ENCODE results near the gene POLRMT.

The POLRMT gene

GRCh38 chr19:597406-598315, 35.7 kb downstream of the POLRMT start:
- Mint-ChIP-seq H3K27me3 (peaks cover 46% of the 10 kb centered on the region), H3K27ac (no peak overlapping the region), H3K4me3 (no peak overlapping the region), H3K36me3 (ENCODE audit: low read depth) (no peaks in the 10 kb centered on the region), H3K4me1 (ENCODE audit: low read depth) (peaks cover 6% of the 10 kb centered on the region), H3K9me3 (no peaks in the 10 kb centered on the region)
- intact Hi-C loops (cut with micrococcal nuclease): no loop called here

DNA sequence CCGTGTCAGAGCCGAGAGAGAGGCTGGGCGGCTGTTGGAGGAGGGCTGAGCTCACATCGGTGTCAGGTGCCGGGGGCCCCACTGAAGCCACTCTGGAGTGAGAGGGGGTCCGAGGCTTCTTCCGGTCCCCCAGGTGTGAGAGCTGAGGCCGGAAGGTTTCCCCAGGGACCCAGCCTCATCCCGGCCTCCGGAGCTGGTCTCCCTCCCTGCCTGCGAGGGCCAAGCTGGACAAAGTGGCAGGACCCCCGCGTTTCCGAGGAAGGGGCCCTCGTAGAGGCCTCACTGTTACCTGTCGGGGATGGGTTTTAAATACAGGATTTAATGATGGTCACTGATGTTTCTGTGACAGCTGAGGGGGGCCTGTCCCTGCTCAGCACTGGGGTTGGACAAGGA, 37.1 kb downstream of the POLRMT start:
- Mint-ChIP-seq H3K27ac (no peak overlapping the region), H3K4me1 (ENCODE audit: low read depth) (no peaks in the 10 kb centered on the region), H3K9me3 (no peaks in the 10 kb centered on the region), H3K27me3 (peaks cover 58% of the 10 kb centered on the region), H3K36me3 (ENCODE audit: low read depth) (no peaks in the 10 kb centered on the region), H3K4me3 (no peak overlapping the region)
- intact Hi-C loops (cut with micrococcal nuclease): no loop called here

DNA sequence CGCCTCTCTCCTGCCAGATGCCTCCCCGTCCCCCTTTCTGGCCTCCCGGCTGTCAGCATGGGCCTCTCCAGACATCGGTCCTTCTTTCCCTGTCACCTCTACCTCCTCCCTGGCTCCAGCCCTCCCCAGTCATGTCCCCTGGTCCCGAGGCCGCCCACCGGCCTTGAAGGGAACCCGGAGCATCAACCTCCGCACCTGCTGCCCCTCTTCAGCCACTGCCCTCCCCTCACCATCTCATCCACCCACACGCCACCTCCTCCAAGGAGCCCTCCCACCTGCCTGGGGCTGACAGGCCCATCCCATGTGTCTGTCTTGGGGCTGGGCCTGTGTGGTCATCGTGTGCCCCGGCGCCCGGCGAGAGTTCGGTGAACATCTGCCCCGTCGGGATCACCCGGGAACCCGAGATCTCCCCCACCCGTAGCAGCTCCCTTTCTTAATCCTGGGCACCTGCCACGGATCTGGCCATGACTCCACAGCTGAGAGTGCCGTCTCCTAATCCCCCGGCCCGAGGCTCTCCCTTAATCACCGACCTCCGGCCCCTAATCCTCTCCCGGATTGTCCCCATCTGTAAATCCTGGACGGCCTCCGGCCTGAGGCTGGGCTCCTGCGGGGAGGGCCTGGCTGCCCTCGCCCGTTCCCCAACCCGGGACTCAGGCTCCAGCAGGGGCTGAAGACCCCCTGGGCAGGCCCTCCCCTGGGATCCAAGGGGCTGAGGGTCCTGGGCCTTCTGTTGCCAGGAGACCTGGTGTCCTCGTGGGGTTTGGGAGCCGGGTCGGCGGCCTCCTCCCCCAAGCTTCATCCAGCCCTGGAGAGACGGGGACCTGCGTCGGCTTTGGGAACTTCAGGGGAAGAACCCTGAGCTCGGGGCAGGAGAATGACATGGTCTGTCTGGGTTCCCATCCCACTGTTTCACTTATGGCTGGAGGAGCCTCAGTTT, 37.7 kb downstream of the POLRMT start:
- Mint-ChIP-seq H3K27ac (no peak overlapping the region), H3K27me3 (peaks cover 64% of the 10 kb centered on the region), H3K4me3 (no peak overlapping the region), H3K36me3 (ENCODE audit: low read depth) (no peaks in the 10 kb centered on the region), H3K4me1 (ENCODE audit: low read depth) (no peaks in the 10 kb centered on the region), H3K9me3 (no peaks in the 10 kb centered on the region)
- intact Hi-C loops (cut with micrococcal nuclease): no loop called here

DNA sequence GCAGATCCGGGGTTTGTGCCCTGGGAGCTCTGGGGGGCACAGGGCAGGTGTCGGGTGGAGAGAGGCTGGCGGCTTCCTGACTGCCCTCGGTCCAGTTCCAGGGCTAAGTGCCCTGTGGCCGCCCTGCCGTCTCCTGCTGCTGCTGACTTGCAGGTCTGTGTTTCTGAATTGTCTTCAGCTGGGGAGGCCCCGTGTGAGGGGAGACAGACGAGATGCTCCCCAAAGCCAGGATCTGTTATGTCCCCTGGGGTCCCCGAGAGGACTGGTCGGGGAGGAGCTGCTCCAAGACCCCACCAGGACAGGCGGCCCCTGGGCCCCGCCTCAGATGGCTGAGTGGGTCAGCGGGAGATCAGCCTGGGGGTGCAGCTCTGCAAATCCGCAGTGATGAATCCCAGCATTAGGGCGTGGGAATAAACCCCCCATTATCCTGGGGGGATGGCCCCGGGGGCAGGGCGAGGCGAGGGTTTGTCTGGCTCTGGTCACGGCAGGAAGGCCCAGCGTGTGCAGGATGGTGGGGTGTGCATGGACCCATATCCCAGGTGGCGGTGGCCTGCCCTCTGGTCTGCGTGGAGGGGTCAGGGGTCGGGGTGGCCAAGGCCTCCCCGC, 39.0 kb downstream of the POLRMT start:
- Mint-ChIP-seq H3K27ac (no peak overlapping the region), H3K4me1 (ENCODE audit: low read depth) (no peaks in the 10 kb centered on the region), H3K9me3 (no peaks in the 10 kb centered on the region), H3K36me3 (ENCODE audit: low read depth) (no peaks in the 10 kb centered on the region), H3K27me3 (peaks cover 64% of the 10 kb centered on the region), H3K4me3 (no peak overlapping the region)
- intact Hi-C loops (cut with micrococcal nuclease): no loop called here

GRCh38 chr19:593505-593904, 39.8 kb downstream of the POLRMT start:
- H3K9me3 Mint-ChIP-seq: no peaks in the 10 kb centered on the region
- no peak overlapping the region for H3K27ac Mint-ChIP-seq
- no peak overlapping the region for H3K4me3 Mint-ChIP-seq
- H3K27me3 Mint-ChIP-seq: peaks cover 69% of the 10 kb centered on the region
- intact Hi-C loops (cut with micrococcal nuclease): no loop called here
- H3K4me1 Mint-ChIP-seq (ENCODE audit: low read depth): peaks cover under 1% of the 10 kb centered on the region
- H3K36me3 Mint-ChIP-seq (ENCODE audit: low read depth): no peaks in the 10 kb centered on the region

DNA sequence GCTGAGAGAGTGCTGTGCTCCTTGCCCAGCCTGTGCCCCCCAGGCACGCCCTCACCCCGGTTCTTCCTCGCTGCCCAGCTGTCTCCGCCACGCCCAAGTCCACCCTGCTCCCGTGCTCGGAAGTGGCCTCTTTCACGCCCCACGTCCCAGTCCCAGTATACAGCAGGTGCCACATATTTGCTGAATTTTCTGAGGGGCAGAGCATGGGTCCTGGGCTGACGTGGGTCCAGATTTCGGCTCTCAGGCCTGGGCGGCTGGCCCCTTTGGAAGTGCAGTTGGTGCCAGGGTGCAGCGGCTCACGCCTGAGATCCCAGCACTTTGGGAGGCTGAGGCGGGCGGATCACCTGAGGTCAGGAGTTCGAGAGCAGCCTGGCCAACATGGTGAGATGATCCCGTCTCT, 40.3 kb downstream of the POLRMT start:
- no peak overlapping the region for H3K27ac Mint-ChIP-seq
- H3K9me3 Mint-ChIP-seq: no peaks in the 10 kb centered on the region
- intact Hi-C loops (cut with micrococcal nuclease): no loop called here
- no peaks in the 10 kb centered on the region for H3K36me3 Mint-ChIP-seq (ENCODE audit: low read depth)
- peaks cover 73% of the 10 kb centered on the region for H3K27me3 Mint-ChIP-seq
- H3K4me1 Mint-ChIP-seq (ENCODE audit: low read depth): peaks cover 5% of the 10 kb centered on the region
- H3K4me3 Mint-ChIP-seq: no peak overlapping the region

DNA sequence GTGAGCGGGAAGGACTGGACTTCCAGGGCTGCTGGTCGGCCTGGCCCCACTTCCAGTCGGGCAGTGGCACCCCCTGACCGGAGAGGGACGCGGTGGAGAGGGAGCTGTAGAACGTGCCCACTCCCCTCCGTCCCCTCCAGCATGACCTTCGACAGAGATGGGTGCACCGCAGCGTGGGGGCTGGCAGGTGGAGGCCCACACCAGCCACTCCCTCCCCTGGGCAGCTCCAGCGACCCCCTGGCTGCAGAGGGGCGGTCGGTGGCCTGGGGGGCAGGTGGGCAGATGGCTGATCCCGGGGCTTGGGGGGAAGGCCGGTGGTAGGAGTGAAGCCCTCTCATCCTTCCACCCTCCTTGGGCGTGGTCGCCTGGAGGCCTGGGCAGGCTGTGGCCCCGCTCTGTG, 41.2 kb downstream of the POLRMT start:
- no peaks in the 10 kb centered on the region for H3K9me3 Mint-ChIP-seq

DNA sequence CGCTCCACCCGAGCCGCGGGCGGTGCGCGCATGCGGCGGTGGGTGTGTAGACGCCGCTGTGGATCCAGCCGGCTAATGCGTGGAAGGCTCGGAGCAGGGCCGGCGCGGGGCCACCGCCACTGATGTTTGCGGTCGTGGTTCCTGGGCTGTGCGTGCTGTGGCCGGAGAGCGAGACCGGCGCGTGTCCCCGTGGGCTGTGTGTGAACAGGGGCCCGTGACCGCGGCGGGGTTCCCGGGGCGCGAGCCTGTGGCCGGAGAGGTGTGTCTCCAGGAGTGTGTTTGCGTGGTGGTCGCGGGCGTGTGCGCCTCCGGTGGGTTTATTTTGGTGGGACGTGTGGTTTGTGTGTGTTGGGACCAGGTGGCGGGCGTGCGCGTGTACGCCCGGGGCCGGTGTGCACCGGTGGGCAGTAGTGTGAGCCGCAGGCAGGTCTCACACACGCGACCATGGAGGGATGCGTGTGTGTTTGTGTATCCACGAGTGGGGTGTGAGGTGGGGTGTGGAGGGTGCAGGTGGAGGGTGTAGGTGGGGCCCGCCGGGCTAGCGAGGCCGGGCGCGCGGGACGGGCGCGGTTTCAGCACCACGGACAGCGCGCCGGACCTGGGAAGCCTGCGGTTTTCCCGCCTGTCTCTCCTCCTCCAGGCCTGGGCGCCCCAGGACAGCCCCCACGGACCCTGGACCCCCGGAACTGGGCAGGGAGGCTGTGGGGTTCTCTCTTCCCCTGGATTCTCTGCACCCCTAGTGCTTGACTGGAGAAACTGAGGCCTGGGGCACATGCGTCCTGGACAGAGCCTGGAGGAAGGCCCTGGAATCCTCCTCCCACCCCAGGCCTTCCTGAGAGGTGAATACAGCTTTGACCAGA, 42.0 kb downstream of the POLRMT start:
- intact Hi-C loops (cut with micrococcal nuclease): no loop called here
- Mint-ChIP-seq H3K27me3 (peaks cover 87% of the 10 kb centered on the region), H3K4me1 (ENCODE audit: low read depth) (peaks cover 6% of the 10 kb centered on the region), H3K36me3 (ENCODE audit: low read depth) (no peaks in the 10 kb centered on the region), H3K27ac (no peak overlapping the region), H3K9me3 (no peaks in the 10 kb centered on the region), H3K4me3 (no peak overlapping the region)

More for the DNA sequence above, 41.2 kb downstream of the POLRMT start:
- no peak overlapping the region for H3K4me3 Mint-ChIP-seq
- peaks cover 6% of the 10 kb centered on the region for H3K4me1 Mint-ChIP-seq (ENCODE audit: low read depth)
- no peak overlapping the region for H3K27ac Mint-ChIP-seq
- intact Hi-C loops (cut with micrococcal nuclease): no loop called here
- H3K36me3 Mint-ChIP-seq (ENCODE audit: low read depth): no peaks in the 10 kb centered on the region
- peaks cover 82% of the 10 kb centered on the region for H3K27me3 Mint-ChIP-seq

DNA sequence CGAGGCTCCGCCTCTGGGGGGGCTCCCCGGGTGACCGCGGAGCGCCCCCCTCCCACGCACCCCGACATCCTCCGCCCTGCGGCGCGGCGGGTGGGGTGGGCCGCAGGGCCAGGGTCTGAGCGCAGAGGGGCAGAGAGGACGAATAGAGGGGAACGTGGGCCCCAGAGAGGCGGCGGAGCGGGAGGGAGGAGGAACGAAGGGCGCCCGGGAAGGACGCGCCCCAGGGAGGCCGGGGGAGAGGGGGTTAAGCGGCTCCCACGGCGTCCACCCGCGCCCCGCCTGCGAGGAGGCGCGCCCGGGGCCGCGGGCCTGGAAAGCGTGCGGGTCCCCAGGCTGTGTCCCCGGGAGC, 42.6 kb downstream of the POLRMT start:
- H3K27ac Mint-ChIP-seq: no peak overlapping the region
- H3K27me3 Mint-ChIP-seq: peaks cover 89% of the 10 kb centered on the region
- peaks cover 6% of the 10 kb centered on the region for H3K4me1 Mint-ChIP-seq (ENCODE audit: low read depth)
- intact Hi-C loops (cut with micrococcal nuclease): no loop called here
- H3K36me3 Mint-ChIP-seq (ENCODE audit: low read depth): no peaks in the 10 kb centered on the region
- H3K9me3 Mint-ChIP-seq: no peaks in the 10 kb centered on the region
- H3K4me3 Mint-ChIP-seq: no peak overlapping the region

DNA sequence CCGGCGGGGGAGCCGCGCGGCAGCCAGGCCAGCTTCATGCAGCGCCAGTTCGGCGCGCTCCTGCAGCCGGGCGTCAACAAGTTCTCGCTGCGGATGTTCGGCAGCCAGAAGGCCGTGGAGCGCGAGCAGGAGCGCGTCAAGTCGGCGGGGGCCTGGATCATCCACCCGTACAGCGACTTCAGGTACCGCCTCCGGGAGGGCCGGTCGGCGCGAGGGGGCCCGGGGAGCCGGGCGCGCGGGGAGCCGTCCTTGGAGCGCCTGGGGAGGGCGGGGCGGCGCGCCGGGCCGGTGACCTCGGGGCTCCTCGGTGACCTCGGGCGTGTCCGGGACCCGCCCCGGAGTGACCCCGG, 43.0 kb downstream of the POLRMT start:
- Mint-ChIP-seq H3K9me3 (no peaks in the 10 kb centered on the region), H3K4me1 (ENCODE audit: low read depth) (peaks cover 6% of the 10 kb centered on the region), H3K27me3 (peaks cover 87% of the 10 kb centered on the region), H3K4me3 (peak overlapping the region; percentile 39), H3K27ac (no peak overlapping the region), H3K36me3 (ENCODE audit: low read depth) (no peaks in the 10 kb centered on the region)
- intact Hi-C loops (cut with micrococcal nuclease): no loop called here

DNA sequence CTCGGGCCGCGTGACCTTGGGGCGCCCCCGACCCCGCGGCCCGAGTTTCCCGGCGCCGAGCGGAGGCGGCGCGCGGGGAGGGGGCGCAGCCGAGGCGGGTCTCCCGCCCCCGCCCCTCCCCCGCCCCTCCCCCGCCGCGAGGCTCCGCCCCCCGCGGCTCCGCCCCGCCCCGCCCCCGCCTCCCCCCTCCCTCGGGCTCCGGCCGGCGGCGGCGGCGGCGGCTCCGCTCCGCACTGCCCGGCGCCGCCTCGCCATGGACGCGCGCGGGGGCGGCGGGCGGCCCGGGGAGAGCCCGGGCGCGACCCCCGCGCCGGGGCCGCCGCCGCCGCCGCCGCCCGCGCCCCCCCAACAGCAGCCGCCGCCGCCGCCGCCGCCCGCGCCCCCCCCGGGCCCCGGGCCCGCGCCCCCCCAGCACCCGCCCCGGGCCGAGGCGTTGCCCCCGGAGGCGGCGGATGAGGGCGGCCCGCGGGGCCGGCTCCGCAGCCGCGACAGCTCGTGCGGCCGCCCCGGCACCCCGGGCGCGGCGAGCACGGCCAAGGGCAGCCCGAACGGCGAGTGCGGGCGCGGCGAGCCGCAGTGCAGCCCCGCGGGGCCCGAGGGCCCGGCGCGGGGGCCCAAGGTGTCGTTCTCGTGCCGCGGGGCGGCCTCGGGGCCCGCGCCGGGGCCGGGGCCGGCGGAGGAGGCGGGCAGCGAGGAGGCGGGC, 43.5 kb downstream of the POLRMT start, which contains the start of gene HCN2:
HCN2 (plus strand) TSS at position 189 of the 703 bp plus-strand sequence; CDS start at position 254, 65 bp downstream.
- intact Hi-C loops (cut with micrococcal nuclease): loop anchor here (5.0 kb wide), 1 partner anchor 142 kb away; no protein-coding TSS in a partner anchor
- H3K27ac Mint-ChIP-seq: no peak within 1 kb of the TSS
- no peaks in the 10 kb centered on the region for H3K36me3 Mint-ChIP-seq (ENCODE audit: low read depth)
- H3K4me1 Mint-ChIP-seq (ENCODE audit: low read depth): peaks cover 6% of the 10 kb centered on the region
- peak within 1 kb of the TSS; percentile 39 for H3K4me3 Mint-ChIP-seq
- peaks cover 86% of the 10 kb centered on the region for H3K27me3 Mint-ChIP-seq
- no peaks in the 10 kb centered on the region for H3K9me3 Mint-ChIP-seq

DNA sequence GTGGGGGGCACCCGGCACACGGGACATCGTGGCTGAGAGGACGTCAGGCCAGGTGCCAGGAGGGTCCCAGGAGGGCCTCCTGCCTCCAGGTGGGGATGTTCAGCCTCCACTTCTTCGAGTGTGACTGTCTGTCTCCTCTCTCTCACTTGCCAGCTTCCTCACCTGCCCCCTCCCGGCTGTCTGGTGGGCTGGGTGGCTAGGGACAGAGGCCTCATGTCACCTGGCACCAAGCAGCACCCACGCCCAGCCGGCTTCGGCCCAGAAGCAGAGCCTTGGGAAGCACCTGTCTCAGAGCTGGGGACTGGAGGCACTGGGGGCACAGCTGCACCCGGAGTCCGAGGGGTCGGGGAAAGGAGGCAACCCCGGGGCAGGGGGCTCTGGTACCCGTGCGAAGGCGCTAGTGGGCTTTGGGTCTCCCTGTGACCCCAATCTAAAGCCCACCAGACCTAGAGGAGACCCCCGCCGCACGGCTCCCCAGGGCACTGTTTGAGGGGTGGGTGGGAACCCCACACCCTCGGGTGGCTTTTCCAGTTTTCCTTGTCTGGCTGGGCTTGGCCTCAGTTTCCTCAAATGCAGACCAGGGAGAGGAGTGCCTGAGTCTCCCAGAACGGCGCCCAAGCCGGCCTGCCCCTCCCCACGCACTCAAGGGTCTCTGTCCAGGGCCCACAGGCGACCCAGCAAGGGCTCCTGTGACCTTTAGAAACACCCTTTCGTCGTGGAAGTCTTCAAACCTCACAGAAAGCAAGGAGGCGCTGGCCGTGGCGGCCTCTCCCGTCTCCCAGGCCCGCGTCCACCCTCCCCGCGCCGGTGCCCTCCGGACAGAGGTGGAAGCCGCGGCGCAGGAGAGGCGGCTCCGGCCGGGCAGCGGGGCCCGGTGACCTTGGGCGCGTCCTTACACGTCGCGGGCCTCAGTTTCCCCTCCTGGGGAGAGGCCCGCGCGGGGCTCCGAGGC, 44.3 kb downstream of the POLRMT start:
- H3K4me1 Mint-ChIP-seq (ENCODE audit: low read depth): peaks cover 7% of the 10 kb centered on the region
- no peaks in the 10 kb centered on the region for H3K36me3 Mint-ChIP-seq (ENCODE audit: low read depth)
- peaks cover 79% of the 10 kb centered on the region for H3K27me3 Mint-ChIP-seq
- no peaks in the 10 kb centered on the region for H3K9me3 Mint-ChIP-seq
- intact Hi-C loops (cut with micrococcal nuclease): loop anchor here (5.0 kb wide), 1 partner anchor 143 kb away; no protein-coding TSS in a partner anchor
- H3K4me3 Mint-ChIP-seq: peak overlapping the region; percentile 23
- no peak overlapping the region for H3K27ac Mint-ChIP-seq

Data from dendritic cell treated with granulocyte-macrophage colony-stimulating factor and Interleukin-4, amounts not matched to agents 40 ng/mL and 50 ng/mL, for 4 days (primary cell).